PC-9 (cell line): ENCODE results near the gene TECTB. TPM values are rescaled to one million over a fixed set of nuclear protein-coding genes. Genes with fewer than 3 reads are reported as not detected.

Source experiments
- BruUV-seq: library from RNA; stranded (reverse); fragments of 400-500 nt; replicated peaks from 2 replicates; lab custom pipeline; 2021; lab: Mats Ljungman, UMichigan
- CTCF ChIA-PET: fragments of 300-600 bp; sonication (Branson Sonifier 250); formaldehyde crosslinking; loops from one replicate; lab custom pipeline; 2022; ENCODE audit warnings: antibody characterized with exemption; lab: Charles Lee
- POLR2A ChIA-PET: fragments of 300-600 bp; sonication (Branson Sonifier 250); formaldehyde crosslinking; loops from one replicate; lab custom pipeline; 2022; ENCODE audit warnings: antibody characterized with exemption; ENCODE audit not compliant: unreplicated experiment; lab: Charles Lee
- DNase-seq, 2 experiments: peaks; one replicate each; pipeline versions ENCODE4 v3.0.0 to v3.0.0-alpha.2; 2015 to 2022; ENCODE audit warnings: mixed read lengths in 1 of 2
- H2AFZ ChIP-seq: fragments of 200-600 bp; sonication (generic); 2 replicates; pipeline ENCODE4 v1.8.1; 2017; ENCODE audit warnings: antibody characterized with exemption
- H3F3A ChIP-seq: fragments of 200-600 bp; sonication (generic); 2 replicates; pipeline ENCODE4 v1.8.1; 2017; ENCODE audit warnings: antibody characterized with exemption, mild to moderate bottlenecking, low read depth; ENCODE audit not compliant: insufficient read depth
- H3K27ac ChIP-seq: fragments of 200-600 bp; sonication (generic); 2 replicates; pipeline ENCODE4 v1.6.1; 2016; ENCODE audit warnings: mixed run types
- H3K27me3 ChIP-seq: fragments of 200-600 bp; sonication (generic); 2 replicates; pipeline ENCODE4 v1.6.1; 2016; ENCODE audit warnings: low read depth, mixed run types; ENCODE audit not compliant: insufficient read depth
- H3K36me3 ChIP-seq: fragments of 200-600 bp; sonication (generic); 2 replicates; pipeline ENCODE4 v1.6.1; 2016; ENCODE audit warnings: low read depth, mixed run types
- H3K4me1 ChIP-seq: fragments of 200-600 bp; sonication (generic); replicated peaks from 2 replicates; pipeline ENCODE4 v1.6.1; 2016; ENCODE audit warnings: mixed run types; ENCODE audit not compliant: insufficient read depth
- H3K4me2 ChIP-seq: fragments of 200-600 bp; sonication (generic); 2 replicates; pipeline ENCODE4 v1.6.1; 2017; ENCODE audit warnings: mixed run types
- H3K4me3 ChIP-seq: fragments of 200-600 bp; sonication (generic); 2 replicates; pipeline ENCODE4 v1.6.1; 2016; ENCODE audit warnings: mixed run types
- H3K79me2 ChIP-seq: fragments of 200-600 bp; sonication (generic); 2 replicates; pipeline ENCODE4 v1.6.1; 2017; ENCODE audit warnings: low read depth, mixed run types
- H3K9me2 ChIP-seq: fragments of 200-600 bp; sonication (generic); 2 replicates; pipeline ENCODE4 v1.8.1; 2017; ENCODE audit warnings: mild to moderate bottlenecking; ENCODE audit not compliant: insufficient read depth
- H3K9me3 ChIP-seq: fragments of 200-600 bp; sonication (generic); 2 replicates; pipeline ENCODE4 v1.8.1; 2016; ENCODE audit warnings: low read depth; ENCODE audit not compliant: insufficient read depth
- H4K20me1 ChIP-seq: fragments of 200-600 bp; sonication (generic); 2 replicates; pipeline ENCODE4 v1.8.1; 2017; ENCODE audit not compliant: insufficient read depth
- CTCF ChIP-seq: fragments of 200-600 bp; sonication (generic); conservative IDR thresholded peaks from 2 replicates; pipeline ENCODE4 v1.6.1; 2017; ENCODE audit warnings: mixed run types, antibody characterized with exemption, mild to moderate bottlenecking, moderate library complexity
- EZH2 ChIP-seq: fragments of 200-600 bp; sonication (generic); IDR thresholded peaks from 2 replicates; pipeline ENCODE4 v1.8.0; 2017; ENCODE audit warnings: antibody characterized with exemption, low read depth
- intact Hi-C: fragments of 100-400 bp; cut with micrococcal nuclease; formaldehyde crosslinking; loops from one replicate; pipeline ENCODE4 v1.10.0; 2022; ENCODE audit not compliant: unreplicated experiment
- total RNA-seq: library from RNA; stranded (reverse); gene quantifications from 2 replicates; pipeline ENCODE4 v1.2.3, GENCODE V29; 2021

Gene TECTB
- total RNA-seq, 1 experiment from 2014 or later: not detected

GRCh38 chr10:112336556-112337201, 53.5 kb downstream of the TECTB start:
- TF ChIP-seq EZH2 (no peak), CTCF (no peak)
- intact Hi-C loops: no loop called here
- CTCF ChIA-PET: no interaction called here
- Histone ChIP-seq H2AFZ (no peak overlapping the region), H4K20me1 (no peaks in the 10 kb centered on the region), H3F3A (no peaks in the 10 kb centered on the region), H3K4me1 (no peaks in the 10 kb centered on the region), H3K4me2 (no peak overlapping the region), H3K9me2 (no peaks in the 10 kb centered on the region), H3K36me3 (no peaks in the 10 kb centered on the region), H3K9me3 (no peaks in the 10 kb centered on the region), H3K27ac (no peak overlapping the region), H3K27me3 (no peaks in the 10 kb centered on the region), H3K4me3 (no peak overlapping the region), H3K79me2 (no peaks in the 10 kb centered on the region)
- no peak for DNase-seq
- POLR2A ChIA-PET: no interaction called here
- BruUV-seq: no TSS peak

GRCh38 chr10:112338957-112339356, 55.8 kb downstream of the TECTB start:
- Histone ChIP-seq H3K27ac (no peak overlapping the region), H3K27me3 (no peaks in the 10 kb centered on the region), H3K4me1 (no peaks in the 10 kb centered on the region), H3K36me3 (no peaks in the 10 kb centered on the region), H3K79me2 (no peaks in the 10 kb centered on the region), H3K9me3 (no peaks in the 10 kb centered on the region), H3K4me3 (no peak overlapping the region), H3F3A (no peaks in the 10 kb centered on the region), H3K9me2 (no peaks in the 10 kb centered on the region), H4K20me1 (no peaks in the 10 kb centered on the region), H2AFZ (no peak overlapping the region), H3K4me2 (no peak overlapping the region)
- BruUV-seq: no TSS peak
- POLR2A ChIA-PET: no interaction called here
- TF ChIP-seq EZH2 (no peak), CTCF (no peak)
- CTCF ChIA-PET: no interaction called here
- intact Hi-C loops: no loop called here
- no peak for DNase-seq

GRCh38 chr10:112340601-112341000, 57.4 kb downstream of the TECTB start:
- H3K4me2 ChIP-seq: no peak overlapping the region
- no peaks in the 10 kb centered on the region for H3K79me2 ChIP-seq
- H2AFZ ChIP-seq: no peak overlapping the region
- H3K27me3 ChIP-seq: no peaks in the 10 kb centered on the region
- no peak for DNase-seq
- no peak overlapping the region for H3K27ac ChIP-seq
- H3K9me3 ChIP-seq: no peaks in the 10 kb centered on the region
- no TSS peak for BruUV-seq
- intact Hi-C loops: no loop called here
- TF ChIP-seq EZH2: no peak
- no peak overlapping the region for H3K4me3 ChIP-seq
- ChIA-PET CTCF (no interaction called here), POLR2A (no interaction called here)
- no peaks in the 10 kb centered on the region for H3K9me2 ChIP-seq
- H3K36me3 ChIP-seq: no peaks in the 10 kb centered on the region
- no peaks in the 10 kb centered on the region for H4K20me1 ChIP-seq
- H3F3A ChIP-seq: no peaks in the 10 kb centered on the region
- H3K4me1 ChIP-seq: no peaks in the 10 kb centered on the region
